Stimulated activated naive CD4-positive, alpha-beta T cell (primary cell): ENCODE data around the gene VMA21.

Source experiments
- DNase-seq, 6 experiments: peaks; one replicate each; lab custom pipeline; 2025; lab: John Stamatoyannopoulos, UW

The VMA21 gene, protein sequence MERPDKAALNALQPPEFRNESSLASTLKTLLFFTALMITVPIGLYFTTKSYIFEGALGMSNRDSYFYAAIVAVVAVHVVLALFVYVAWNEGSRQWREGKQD

DNA sequence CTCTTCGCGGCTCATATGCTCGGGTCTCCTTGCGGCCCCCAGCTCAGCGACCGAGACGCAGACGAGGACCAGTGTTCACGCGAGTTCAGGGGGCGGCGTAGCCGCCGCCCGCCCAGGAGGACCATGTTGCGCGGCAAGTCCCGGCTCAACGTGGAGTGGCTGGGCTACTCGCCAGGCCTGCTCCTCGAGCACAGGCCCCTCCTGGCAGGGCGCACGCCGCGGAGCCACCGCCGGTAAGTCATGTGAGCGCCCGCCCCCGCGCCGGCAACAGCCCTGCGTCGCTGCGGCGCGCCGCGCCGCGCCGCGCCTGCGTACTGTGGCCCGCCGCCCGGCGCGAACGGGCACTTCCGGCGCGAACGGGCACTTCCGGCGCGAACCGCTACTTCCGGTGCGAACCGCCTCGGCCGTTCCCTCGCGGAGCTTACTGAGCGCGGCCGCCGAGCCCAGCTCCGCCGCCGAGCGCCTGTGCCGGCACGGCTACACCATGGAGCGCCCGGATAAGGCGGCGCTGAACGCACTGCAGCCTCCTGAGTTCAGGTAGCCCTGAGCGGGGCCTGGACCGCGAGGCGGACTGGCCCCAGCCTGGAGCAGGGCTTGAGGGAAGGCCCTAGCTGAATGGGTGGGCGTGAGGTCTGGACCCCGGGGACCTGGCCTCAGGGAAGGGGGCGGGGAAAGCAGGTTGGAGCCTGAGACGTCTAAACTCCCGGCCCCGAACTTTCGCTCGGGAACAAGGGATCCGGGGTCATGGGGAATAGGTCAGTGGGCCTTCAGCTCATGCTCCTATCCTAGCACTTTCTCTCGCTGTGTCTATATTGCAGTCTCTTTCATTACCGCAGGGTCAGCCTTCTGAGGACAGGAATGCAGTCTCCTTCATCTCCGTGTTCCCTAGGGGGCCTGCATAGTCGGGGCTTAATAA lies at the start of gene VMA21:
Gene VMA21 (plus strand): TSS at position 382 of the 916 bp plus-strand sequence. CDS start 103 bp downstream, at position 485.
- DNase-seq: peak; percentile 66 to 80 (median 72)

DNA sequence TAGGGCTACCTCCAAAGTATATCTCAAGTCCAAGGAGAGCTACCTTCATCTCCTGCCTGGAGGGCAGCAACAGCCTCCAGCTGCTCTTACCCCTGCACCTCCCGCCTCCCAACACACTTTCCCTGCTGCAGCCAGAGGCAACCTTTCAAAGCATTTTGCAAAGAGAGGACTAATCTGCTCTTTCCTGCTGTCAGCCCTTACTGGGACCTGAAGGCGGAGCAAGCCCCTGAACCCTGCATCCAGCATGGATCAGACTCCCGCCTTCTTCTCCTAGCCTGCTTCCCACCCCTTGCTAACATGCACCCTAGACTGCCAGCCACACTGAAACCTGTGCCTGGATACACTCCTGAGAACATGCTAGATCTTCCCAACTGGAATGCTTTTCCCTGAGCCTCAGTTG lies 37.7 kb upstream of the VMA21 start:
- no peak for DNase-seq

DNA sequence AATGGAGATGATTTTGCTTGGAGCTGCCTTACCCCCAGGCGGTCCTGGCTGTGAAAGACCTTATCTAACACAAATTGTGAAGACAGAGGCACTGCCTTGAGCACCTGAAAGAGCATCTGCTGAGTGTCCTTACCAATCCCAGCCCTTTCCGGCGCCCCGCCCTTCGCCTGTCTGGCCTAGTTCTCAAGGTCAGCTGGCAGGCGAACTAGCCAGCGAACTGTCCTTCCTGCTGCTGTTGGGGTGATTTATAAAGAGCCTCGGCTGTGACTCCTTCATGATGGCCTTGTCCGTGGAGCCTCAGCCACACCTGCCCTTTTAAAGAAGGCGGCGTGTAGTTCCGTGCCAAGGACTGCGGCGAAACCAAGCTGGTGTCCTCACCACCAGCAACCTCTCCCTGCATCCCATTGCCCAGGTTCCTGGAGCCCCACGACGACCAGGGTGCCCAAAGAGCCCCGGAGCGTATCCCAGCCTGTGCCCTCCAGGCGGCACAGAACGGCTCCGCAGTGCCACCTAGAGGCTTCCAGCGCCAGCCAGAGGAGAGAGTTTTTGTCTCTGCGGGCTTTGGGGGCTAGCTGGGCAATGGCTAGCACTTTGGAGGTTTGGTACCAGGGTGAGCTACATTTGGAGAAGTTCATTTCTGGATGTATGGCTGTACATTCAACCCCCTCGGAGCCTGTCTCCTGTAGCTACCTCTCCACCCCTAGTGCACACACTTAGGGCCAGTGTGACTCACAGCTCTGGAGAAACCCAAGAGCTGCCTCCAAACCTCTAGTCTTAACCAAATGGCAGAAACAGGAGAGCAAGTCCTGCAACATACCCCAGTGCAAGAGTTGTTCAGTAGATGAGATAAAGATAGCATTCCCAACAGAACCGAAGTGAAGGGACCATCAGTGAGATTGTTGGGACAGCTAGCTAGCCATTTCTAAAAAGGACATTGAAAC lies 36.8 kb upstream of the VMA21 start:
- peak in 4 of 6 experiments; percentile 2 to 14 (median 6) for DNase-seq

DNA sequence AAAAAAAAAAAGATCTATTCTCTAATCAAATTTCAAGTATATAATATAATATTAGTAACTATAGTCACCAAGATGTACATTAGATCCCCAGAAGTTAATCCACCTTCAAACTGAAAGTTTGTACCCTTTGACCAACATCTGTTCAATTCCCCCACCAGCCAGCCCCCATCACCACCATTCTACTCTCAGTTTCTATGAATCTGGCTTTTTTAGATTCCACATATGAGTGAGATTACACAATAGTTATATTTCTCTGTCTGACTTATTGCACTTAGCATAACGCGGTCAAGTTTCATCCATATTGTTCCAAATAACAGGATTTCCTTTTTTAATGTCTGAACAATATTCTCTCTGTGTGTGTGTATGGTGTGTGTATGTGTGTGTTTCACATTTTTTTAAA lies 33.7 kb upstream of the VMA21 start:
- no peak for DNase-seq

DNA sequence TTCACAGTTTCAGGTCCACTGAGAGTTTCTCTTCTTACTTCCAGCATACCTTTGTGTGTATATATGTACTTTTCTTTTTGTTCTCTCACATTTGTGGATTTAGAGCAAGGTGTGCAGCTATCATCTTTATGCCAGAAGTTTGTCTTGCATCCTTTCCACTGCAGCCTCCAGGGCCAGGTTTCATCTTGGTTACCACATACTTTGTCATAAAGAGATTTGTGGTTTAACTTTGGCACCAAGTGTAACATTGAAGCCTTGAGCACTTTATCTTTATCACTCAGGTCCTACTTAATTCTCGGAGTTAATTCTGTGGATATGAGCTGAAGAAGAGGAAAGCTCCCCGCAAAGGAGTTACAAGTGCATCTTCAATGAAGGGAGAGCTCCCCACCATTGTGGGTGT lies 31.4 kb upstream of the VMA21 start:
- DNase-seq: no peak

DNA sequence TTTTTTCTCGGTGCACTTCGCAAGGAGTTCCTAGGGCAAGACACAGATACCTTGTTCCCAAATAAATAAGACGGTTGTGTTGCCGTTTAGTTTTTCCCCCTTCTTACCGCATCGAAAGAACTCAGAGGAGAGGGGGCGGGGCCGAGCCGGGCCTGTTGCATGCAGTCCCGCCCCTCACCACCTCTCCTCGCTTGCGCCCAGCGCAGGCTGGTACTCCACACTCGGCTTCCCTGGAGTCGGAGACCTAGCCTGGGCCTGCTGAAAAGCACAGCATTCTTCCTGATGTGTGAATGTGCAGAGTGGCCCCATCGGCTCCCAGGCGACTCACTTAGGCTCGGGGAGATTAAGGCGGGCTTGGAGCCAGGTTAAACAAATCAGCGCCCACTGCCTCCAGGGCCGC lies 26.1 kb upstream of the VMA21 start:
- peak in 1 of 6 experiments; percentile 4 for DNase-seq

DNA sequence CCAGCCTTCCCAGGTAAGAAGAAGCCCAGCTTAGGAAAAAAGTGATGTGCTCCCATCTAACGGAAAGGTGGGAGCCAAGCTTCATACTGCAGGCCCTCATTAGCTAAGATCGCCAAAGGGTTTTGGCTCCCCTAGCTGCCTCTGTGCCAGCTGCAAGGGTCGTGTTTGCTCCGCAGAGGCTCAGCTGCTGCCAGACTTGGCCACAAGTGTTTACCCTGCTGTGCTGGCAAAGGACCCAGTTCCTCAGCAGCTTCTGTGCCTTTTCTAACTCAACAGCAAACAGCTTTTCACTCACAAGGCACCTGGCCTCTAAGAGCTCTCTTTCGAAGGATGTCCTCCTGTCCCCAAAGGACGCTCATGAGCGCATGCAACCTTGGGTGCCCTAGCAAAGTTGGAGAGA lies 12.2 kb upstream of the VMA21 start:
- DNase-seq: no peak

DNA sequence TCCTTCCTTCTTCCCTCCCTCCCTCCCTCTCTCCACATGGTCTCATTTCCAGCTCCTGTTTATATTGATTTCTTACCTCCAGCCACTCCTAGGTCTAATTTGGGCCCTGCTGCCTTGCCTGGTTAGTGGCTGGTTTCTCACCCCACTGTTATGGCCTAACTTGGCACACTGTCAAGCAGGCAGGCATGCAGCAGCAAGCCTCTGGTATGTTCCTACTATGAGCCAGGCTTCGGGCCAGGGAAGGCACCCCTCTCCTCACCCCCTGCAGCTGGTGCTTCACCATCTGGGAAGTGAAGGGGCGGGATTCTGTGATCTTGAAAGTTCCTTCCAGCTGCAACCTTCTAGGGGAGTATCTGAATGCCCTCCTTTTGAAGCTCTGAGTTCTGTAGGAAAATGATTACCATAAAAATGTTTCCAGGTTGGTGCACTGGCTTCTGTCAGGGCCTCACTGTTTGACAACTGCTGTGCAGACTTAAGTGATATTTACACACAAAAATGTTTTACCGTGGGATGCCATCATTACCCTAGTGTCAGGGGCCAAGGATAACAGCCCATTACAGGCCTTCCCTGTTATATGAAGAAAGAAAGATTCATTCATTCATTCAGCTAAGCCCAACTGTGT lies 10.1 kb upstream of the VMA21 start:
- no peak for DNase-seq

DNA sequence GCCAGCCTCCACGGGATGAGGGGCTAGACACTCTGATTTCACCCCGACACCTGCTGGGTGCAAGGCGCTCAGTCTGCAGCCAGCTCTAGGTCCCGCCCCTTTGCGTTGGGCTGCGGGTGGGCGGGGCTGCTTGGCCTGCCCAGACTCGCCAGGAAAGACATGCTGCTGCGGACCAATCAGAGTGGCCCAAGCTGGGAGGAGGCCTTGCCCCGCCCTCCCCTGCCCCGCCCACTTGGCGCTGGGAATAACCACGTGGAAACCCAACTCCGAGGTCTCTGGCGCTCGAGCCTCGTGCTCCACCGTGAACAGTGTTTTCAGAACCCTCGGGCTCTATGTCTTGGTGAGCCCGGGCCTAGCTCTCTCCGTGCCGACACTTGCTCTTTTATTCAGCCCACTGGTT lies 5.3 kb upstream of the VMA21 start:
- no peak for DNase-seq

DNA sequence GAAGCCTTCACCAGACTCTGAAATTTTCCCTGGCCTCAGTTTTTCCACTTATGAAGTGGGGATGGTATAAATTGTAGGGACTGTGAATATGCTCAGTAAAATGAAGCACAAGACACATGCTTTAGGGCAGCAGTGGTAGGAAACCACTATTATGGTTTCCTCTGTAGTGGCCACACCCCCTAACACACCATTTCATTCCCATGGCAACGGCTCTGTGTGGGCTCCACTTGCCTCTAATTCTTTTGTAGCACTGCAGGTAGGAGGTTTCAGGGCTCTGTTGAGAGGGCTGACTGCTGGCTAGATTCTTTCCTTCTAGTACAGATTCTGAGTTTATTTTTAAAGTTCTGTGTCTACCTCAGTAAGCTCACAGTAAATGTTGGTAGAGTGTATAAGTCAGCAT lies 3.5 kb upstream of the VMA21 start:
- DNase-seq: peak; percentile 15 to 79 (median 62)

DNA sequence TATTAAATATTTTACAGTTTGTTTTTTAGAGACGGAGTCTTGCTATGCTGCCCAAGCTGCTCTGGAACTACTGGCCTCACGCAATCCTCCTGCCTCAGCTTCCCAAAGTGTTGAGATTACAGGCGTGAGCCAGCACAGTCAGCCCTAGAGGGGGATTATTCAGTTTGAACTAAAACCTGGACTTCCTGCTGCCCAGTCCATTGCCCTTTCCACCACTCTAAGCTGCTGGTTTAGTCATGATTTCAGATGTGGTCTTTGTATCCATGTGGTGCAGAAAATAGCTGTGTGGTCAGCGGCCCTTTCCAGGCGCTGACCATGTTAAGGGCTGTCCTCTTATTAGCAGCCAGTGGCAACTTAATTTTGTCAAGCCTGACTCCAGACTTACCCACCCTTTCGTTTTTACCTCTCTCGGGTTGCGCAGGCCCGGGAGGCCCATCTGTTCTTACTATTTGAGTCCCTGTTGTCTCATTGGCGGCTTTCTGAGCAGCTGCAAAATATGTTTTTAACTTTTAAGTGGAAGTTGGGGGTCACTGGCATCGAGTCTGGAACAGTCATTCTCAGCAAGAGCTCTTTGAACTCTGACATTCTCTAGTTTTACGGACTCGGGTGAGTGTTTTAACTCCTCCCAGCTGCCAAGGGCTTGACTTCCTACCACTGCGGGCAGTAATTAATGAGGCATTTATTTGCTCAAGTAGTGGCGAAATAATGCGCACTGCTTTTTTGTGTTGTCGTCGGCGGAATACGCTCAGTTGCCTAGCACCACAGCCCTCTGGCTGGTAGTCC lies 773 bp upstream of the VMA21 start:
- peak; percentile 9 to 66 (median 23) for DNase-seq

DNA sequence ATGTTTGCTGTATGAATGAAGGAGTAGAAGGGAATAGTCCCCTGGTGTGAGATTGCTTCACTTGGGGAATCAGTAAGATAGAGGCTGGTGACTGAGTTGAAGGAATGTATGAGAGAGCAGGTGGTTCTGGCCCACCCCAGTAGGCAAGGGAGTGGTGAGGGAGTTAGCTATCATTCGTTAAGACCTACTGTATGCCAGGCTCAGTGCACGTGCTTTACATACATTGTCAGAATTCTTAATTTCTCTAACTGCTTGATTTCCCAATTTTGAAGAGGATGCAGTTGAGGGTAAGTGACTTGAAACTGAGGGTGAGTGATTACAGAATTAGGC lies 700 bp downstream of the VMA21 start:
- no peak for DNase-seq

DNA sequence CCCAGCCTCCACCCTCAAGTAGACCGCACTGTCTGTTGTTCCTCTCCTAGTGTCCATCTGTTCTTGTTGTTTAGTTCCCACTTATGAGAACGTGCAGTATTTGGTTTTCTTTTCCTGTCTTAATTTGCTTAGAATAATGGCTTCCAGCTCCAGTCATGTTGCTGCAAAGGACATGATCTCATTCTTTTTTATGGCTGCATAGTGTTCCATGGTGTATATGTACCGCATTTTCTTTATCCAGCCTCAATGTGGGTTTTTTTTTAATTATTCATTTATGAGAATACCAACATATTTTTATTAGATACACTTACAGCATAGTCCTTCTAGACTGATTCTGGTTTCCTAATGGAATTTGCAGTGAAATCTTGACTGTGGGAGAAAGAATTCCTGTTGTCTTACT lies 1.3 kb downstream of the VMA21 start:
- no peak for DNase-seq

DNA sequence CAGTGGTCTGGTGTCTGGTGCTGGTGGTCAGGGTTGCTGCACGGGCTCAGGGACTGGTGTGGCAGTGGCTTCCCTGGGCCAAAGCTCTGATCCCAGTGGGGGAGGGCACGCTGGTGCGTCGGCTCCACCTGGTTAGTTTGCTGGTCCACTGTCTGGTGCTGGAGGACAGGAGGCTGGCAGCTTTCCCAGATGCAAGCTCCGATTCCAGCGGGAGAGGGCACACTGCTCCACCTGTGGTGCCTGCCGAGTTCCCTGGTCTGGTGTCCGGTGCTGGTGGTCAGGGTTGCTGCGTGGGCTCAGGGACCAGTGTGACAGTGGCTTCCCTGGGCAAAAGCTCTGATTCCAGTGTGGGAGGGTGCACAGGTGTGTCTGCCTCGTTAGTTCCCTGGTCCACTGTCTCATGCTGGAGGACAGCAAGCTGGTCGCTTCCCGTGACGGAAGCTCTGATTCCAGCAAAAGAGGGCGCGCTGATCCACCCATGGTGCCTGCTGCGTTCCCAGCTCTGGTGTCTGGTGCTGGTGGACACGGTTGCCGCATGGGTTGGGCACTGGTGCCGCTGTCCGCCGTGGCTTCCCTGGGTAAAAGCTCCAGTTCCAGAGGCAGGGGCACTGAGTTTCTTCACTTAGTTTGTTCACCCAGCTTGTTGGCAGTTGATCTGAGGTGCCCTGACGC lies 5.8 kb downstream of the VMA21 start:
- no peak for DNase-seq

DNA sequence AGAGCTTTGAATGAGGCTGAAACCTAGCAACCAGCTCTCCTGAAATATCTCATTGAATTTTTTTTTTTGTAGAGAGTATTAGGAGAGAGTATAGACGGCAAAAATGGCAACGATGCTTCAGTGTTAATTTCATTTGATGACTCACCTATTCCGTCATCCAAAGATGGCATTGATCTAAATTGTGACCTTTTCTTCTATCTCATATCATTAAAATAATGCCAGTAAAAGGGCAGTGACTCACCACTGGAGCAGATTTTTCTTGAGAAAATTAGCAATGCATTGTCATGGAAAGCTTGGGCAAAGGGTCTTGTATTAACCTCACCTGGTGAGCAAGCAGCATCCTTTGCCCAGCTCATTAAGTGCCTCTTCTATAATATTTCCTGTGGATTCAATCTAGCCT lies 19.6 kb downstream of the VMA21 start:
- DNase-seq: no peak

DNA sequence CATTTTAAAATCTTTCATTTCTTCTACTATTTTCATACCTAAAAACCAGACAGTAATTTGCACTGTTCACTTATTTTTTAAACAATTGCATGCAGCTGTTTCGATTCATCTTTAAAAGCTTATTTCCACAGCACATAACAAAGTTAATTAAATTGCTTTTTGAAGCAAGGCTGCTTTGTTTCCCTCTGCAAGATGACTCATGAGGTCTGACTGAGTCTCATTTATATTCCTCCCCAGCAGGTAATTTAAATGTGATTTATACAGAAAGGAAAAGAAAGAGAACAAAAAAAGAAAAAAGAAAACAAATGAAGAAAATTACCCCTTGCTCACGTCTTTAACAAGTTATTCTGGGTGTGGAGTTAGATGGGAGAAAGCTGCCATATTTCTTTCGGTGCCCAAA lies 22.8 kb downstream of the VMA21 start:
- no peak for DNase-seq

DNA sequence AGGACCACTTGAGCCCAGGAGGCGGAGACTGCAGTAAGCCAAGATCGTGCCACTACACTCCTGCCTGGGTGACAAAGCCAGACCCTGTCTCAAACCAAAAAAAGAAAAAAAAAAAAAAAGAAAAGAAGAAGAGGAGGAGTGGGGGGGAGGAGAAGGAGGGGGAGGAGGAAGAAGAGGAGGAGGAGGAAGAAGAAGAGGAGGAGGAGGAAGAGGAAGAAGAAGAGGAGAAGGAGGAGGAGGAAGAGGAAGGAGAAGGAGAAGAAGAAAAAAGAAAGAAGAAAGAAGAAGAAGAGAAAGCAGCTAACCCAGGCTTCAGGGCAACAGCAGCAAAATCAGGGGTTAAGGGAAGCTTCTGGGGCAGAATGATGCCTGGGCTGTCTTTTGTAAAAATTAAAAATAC lies 27.5 kb downstream of the VMA21 start:
- no peak for DNase-seq

DNA sequence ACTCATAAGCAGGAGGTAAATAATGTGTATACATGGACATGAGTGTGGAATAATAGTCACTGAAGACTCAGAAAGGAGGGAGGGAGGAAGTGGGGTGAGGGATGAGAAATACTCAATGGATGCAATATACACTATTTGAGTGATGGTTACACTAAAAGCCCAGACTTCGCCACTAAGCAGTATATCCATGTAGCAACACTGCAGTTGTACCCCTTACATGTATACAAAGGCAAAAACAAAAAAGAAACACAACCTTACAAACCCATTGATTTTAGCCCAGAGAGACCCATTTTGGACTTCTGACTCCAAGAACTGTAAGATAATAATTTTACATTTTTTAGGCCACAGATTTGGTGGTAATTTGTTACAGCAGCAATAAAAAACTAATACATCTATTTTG lies 51.5 kb downstream of the VMA21 start:
- DNase-seq: no peak

DNA sequence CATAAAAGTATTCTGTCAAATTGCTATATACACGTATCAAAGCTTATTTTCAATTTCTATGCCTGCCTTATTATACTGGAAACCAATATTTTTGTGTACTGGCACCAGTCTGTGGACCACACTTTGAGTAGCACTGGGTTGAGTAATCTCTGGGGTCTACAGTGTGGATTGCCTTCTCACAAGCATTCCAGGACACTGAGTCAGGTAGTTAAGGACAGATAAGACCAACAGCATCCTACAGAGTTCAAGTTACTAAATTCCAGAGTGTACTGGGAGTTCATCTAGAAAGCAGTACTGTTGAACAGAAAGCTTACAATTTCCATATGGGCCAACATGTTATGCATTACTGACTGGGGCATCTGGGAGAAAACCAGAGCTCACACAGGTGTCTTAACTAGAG lies 61.8 kb downstream of the VMA21 start:
- DNase-seq: no peak
